Erythroblast (primary cell): ENCODE measurements around the gene POM121.
"Not testable (repeated sequence)": the region's sequence is repeated elsewhere in the genome, so short reads cannot be mapped to it uniquely, and the experiment has no call there.

ENCODE experiments used
- GATA1 ChIP-seq: IDR thresholded peaks from 2 replicates; pipeline ENCODE4 v1.6.1; 2011; ENCODE audit warnings: low read depth, mild to moderate bottlenecking, control low read depth, low read length, moderate library complexity
- POLR2A ChIP-seq: IDR thresholded peaks from 2 replicates; pipeline ENCODE4 v1.6.1; 2011; ENCODE audit warnings: mild to moderate bottlenecking, low read length

DNA sequence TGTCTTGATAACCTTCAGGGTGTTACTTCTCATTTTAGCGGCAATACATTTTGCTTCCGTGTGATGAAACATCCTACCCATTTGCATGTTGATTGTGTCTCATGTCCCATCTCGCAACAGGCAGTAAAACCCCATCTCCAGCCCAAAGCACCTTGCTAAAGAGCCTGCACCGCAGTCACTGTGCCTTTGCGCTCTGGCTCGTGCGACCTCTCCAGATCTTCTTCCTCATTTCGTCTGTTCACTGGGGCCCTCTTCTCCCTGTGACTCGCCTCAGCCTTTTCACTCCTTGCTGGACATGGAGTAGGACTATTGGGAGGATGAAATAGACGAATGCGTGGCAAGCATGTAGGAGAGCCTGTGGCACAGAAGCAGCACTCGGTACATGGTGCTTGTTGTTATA lies 13.5 kb upstream of the POM121 start:
- TF ChIP-seq POLR2A, GATA1: not testable (repeated sequence)
